K562 (cell line): ENCODE measurements around the gene CNTFR.
"Not testable (repeated sequence)": the region's sequence is repeated elsewhere in the genome, so short reads cannot be mapped to it uniquely, and the experiment has no call there.

Source experiments
- BCLAF1 ChIP-seq, 2 experiments: fragments of 450-650 bp in 1 of 2; IDR thresholded peaks; 2 replicates each; pipeline ENCODE4 v1.6.1; 2011 to 2017; ENCODE audit warnings: low read depth in 2 of 2, antibody characterized with exemption in 1 of 2, borderline replicate concordance in 1 of 2, low read length in 1 of 2, mild to moderate bottlenecking in 1 of 2, mixed read lengths in 1 of 2; ENCODE audit not compliant: control insufficient read depth in 1 of 2
- CC2D1A ChIP-seq: fragments of 450-650 bp; IDR thresholded peaks from 2 replicates; pipeline ENCODE4 v1.6.1; 2017; ENCODE audit warnings: mild to moderate bottlenecking
- CREB1 ChIP-seq, 2 experiments: sonication (generic) in 1 of 2; formaldehyde crosslinking in 1 of 2; IDR thresholded peaks; 2 replicates each; pipeline versions ENCODE4 v1.6.1 to v1.8.0; 2012 to 2022; ENCODE audit warnings: inconsistent platforms in 1 of 2, mild to moderate bottlenecking in 1 of 2, missing genetic modification reagents in 1 of 2, moderate library complexity in 1 of 2
- CREB3 ChIP-seq: fragments of 450-650 bp; conservative IDR thresholded peaks from 2 replicates; pipeline ENCODE4 v1.6.1; 2016; ENCODE audit warnings: missing genetic modification characterization, low read depth, mild to moderate bottlenecking, missing compliant biosample characterization, moderate library complexity
- CTCF ChIP-seq, 3 experiments: IDR thresholded peaks in 2 of 3; conservative IDR thresholded peaks in 1 of 3; 2 replicates each; pipeline ENCODE4 v1.5.1; 2011 to 2012; ENCODE audit warnings: low read length in 3 of 3, mild to moderate bottlenecking in 3 of 3, control low read depth in 2 of 3, improper control_type of control experiment in 1 of 3, inconsistent platforms in 1 of 3, low read depth in 1 of 3, mixed read lengths in 1 of 3, moderate library complexity in 1 of 3; ENCODE audit not compliant: insufficient read depth in 2 of 3
- HCFC1 ChIP-seq: IDR thresholded peaks from 2 replicates; pipeline ENCODE4 v1.6.1; 2012; ENCODE audit warnings: low read depth, low read length, improper control_type of control experiment
- JUND ChIP-seq, 2 experiments: IDR thresholded peaks; 2 replicates in 1 of 2; 3 replicates in 1 of 2; pipeline ENCODE4 v1.6.1; 2011; ENCODE audit warnings: borderline replicate concordance in 2 of 2, low read depth in 2 of 2, low read length in 2 of 2, improper control_type of control experiment in 1 of 2, missing biosample characterization in 1 of 2, missing genetic modification characterization in 1 of 2, missing genetic modification reagents in 1 of 2
- MTF1 ChIP-seq: fragments of 250-450 bp; sonication (Bioruptor Pico); IDR thresholded peaks from 2 replicates; pipeline ENCODE4 v1.9.0; 2021; ENCODE audit warnings: moderate library complexity, mild to moderate bottlenecking, inconsistent platforms, borderline replicate concordance
- POLR2A ChIP-seq: fragments of 450-650 bp; conservative IDR thresholded peaks from 2 replicates; pipeline ENCODE4 v1.6.1; 2016
- SMARCA5 ChIP-seq: fragments of 450-650 bp; IDR thresholded peaks from 2 replicates; pipeline ENCODE4 v1.6.1; 2016

- TF ChIP-seq CREB3 (tag); CC2D1A; HCFC1; CREB1 (IDR thresholded peaks at IDR 0.05); CREB1 (CRISPR knock-in tag; IDR thresholded peaks at IDR 0.05); CTCF (IDR thresholded peaks at IDR 0.05 in 2 of 3, conservative IDR thresholded peaks at IDR 0.05 in 1 of 3; ENCODE audit: insufficient read depth in 2 of 3, low read depth in 1 of 3, low read length in 3 of 3); POLR2A; BCLAF1 (IDR thresholded peaks at IDR 0.05; ENCODE audit: borderline replicate concordance in 1 of 2, control insufficient read depth in 1 of 2, low read depth in 2 of 2, low read length in 1 of 2); SMARCA5; JUND (IDR thresholded peaks at IDR 0.05; ENCODE audit: borderline replicate concordance, low read depth, low read length); JUND (tag; IDR thresholded peaks at IDR 0.05; ENCODE audit: borderline replicate concordance, low read depth, low read length); MTF1 (CRISPR knock-in tag): not testable (repeated sequence)
Measured at GRCh38 chr9:34532041-34532440, 57.5 kb downstream of the CNTFR start.
